Suprapubic skin (tissue), 4 donors: ENCODE measurements around the gene ZNF398.

ENCODE experiments used
- EP300 ChIP-seq: sonication (generic); formaldehyde crosslinking; IDR thresholded peaks from one replicate; pipeline ENCODE4 v1.6.1; 2017; ENCODE audit warnings: antibody characterized with exemption
- POLR2AphosphoS5 ChIP-seq, 3 donors: sonication (generic); formaldehyde crosslinking; IDR thresholded peaks; one replicate each; pipeline ENCODE4 v1.6.1; 2017; ENCODE audit warnings: antibody characterized with exemption in 3 of 3

- no peak for TF ChIP-seq EP300
- no peak for TF ChIP-seq POLR2AphosphoS5 (IDR thresholded peaks at IDR 0.05)
Measured at GRCh38 chr7:149202831-149203231, 55.6 kb downstream of the ZNF398 start.
